OCI-LY3 (cell line): ENCODE measurements around the gene NCCRP1.

Experiments
- CTCF ChIP-seq: fragments of 200-600, 300-600 bp; sonication (generic); IDR thresholded peaks from 2 replicates; pipeline ENCODE4 v1.5.1; 2014; ENCODE audit warnings: antibody characterized with exemption, low read length, low read depth
- EZH2phosphoT487 ChIP-seq: fragments of 200-600 bp; shearing (Covaris generic); IDR thresholded peaks from 2 replicates; pipeline ENCODE4 v1.6.1; 2018; ENCODE audit warnings: antibody characterized with exemption, mixed run types, low read depth

GRCh38 chr19:39240421-39240820, 43.7 kb downstream of the NCCRP1 start:
- TF ChIP-seq CTCF, result no peak
- no peak for TF ChIP-seq EZH2phosphoT487
